HCT116 (cell line): Measurements from ENCODE around the gene NPLOC4. TPM values are rescaled to one million over a fixed set of nuclear protein-coding genes. Genes with fewer than 3 reads are reported as not detected.

Experiments
- ATAC-seq: fragments of 200-7000 bp; cut with Tn5 transposase; 2 replicates; pipeline ENCODE4 v1.9.1; 2020; ENCODE audit warnings: mild to moderate bottlenecking, moderate library complexity
- BruUV-seq: library from RNA; stranded (reverse); fragments of 400-500 nt; replicated peaks from 2 replicates; lab custom pipeline; 2021; lab: Mats Ljungman, UMichigan
- CTCF ChIA-PET: fragments of 300-600 bp; sonication (Branson Sonifier 250); formaldehyde crosslinking; loops from one replicate; lab custom pipeline; 2021; ENCODE audit warnings: antibody characterized with exemption; lab: Charles Lee
- POLR2A ChIA-PET: fragments of 300-600, 350-600 bp; sonication (Branson Sonifier 250); formaldehyde crosslinking; loops from one replicate; lab custom pipeline; 2021; ENCODE audit warnings: antibody characterized with exemption; lab: Charles Lee
- RAD21 ChIA-PET, 2 experiments: fragments of 300-600 bp; sonication (Branson Sonifier 250); formaldehyde crosslinking; loops; one replicate each; lab custom pipeline; 2023; ENCODE audit warnings: low total read pairs in 2 of 2; ENCODE audit not compliant: uncharacterized antibody in 2 of 2, unreplicated experiment in 2 of 2, low non-redundant PET in 1 of 2; lab: Charles Lee
- DNase-seq: peaks from one replicate; pipeline ENCODE4 v3.0.0-alpha.2; 2010; ENCODE audit warnings: low read depth, low spot score
- H2AFZ ChIP-seq: fragments of 200-600 bp; shearing (Covaris generic), sonication (generic); 2 replicates; pipeline ENCODE4 v1.6.1; 2017; ENCODE audit warnings: low read depth, mixed run types, mixed read lengths, antibody characterized with exemption, low read length; ENCODE audit not compliant: poor library complexity, severe bottlenecking
- H3K27ac ChIP-seq: 2 replicates; pipeline ENCODE4 v1.5.1; 2012; ENCODE audit warnings: low read depth, low read length
- H3K27me3 ChIP-seq: fragments of 200-600 bp; sonication (generic); 2 replicates; pipeline ENCODE4 v1.6.1; 2016; ENCODE audit warnings: mixed run types, low read length, mixed read lengths; ENCODE audit not compliant: insufficient read depth
- H3K36me3 ChIP-seq, 2 experiments: fragments of 200-500 bp in 1 of 2; fragments of 200-600 bp in 1 of 2; sonication (Bioruptor generic) in 1 of 2; sonication (generic) in 1 of 2; 2 replicates each; pipeline versions ENCODE4 v1.5.1 to v1.6.1; 2014 to 2016; ENCODE audit warnings: low read length in 2 of 2, inconsistent platforms in 1 of 2, mixed read lengths in 1 of 2, mixed run types in 1 of 2; ENCODE audit not compliant: insufficient read depth in 2 of 2, control insufficient read depth in 1 of 2
- H3K4me1 ChIP-seq, 2 experiments: fragments of 200-600 bp in 1 of 2; sonication (generic) in 1 of 2; 2 replicates each; pipeline versions ENCODE4 v1.5.1 to v1.6.1; 2012 to 2017; ENCODE audit warnings: low read length in 2 of 2, inconsistent platforms in 1 of 2, mild to moderate bottlenecking in 1 of 2, mixed read lengths in 1 of 2, mixed run types in 1 of 2, moderate library complexity in 1 of 2; ENCODE audit not compliant: insufficient read depth in 2 of 2, control insufficient read depth in 1 of 2
- H3K4me2 ChIP-seq: fragments of 200-600 bp; sonication (generic); 2 replicates; pipeline ENCODE4 v1.6.1; 2017; ENCODE audit warnings: mixed run types, low read length, mixed read lengths
- H3K4me3 ChIP-seq, 2 experiments: fragments of 200-600 bp in 1 of 2; sonication (generic) in 1 of 2; replicated peaks in 1 of 2; 2 replicates each; pipeline ENCODE4 v1.5.1; 2011 to 2016; ENCODE audit warnings: low read length in 2 of 2, control low read depth in 1 of 2, low read depth in 1 of 2, mild to moderate bottlenecking in 1 of 2, mixed read lengths in 1 of 2, mixed run types in 1 of 2
- H3K79me2 ChIP-seq: fragments of 200-600 bp; sonication (generic); 2 replicates; pipeline ENCODE4 v1.6.1; 2017; ENCODE audit warnings: mild to moderate bottlenecking, mixed run types, low read length, moderate library complexity, mixed read lengths; ENCODE audit not compliant: insufficient read depth
- H3K9ac ChIP-seq: fragments of 200-600 bp; sonication (generic); 2 replicates; pipeline ENCODE4 v1.6.1; 2016; ENCODE audit warnings: low read length, mixed read lengths
- H3K9me2 ChIP-seq: fragments of 200-600 bp; sonication (generic), shearing (Covaris generic); 2 replicates; pipeline ENCODE4 v1.6.1; 2017; ENCODE audit warnings: mixed run types, mild to moderate bottlenecking, moderate library complexity; ENCODE audit not compliant: insufficient read depth
- H3K9me3 ChIP-seq, 2 experiments: fragments of 200-500 bp in 1 of 2; fragments of 200-600 bp in 1 of 2; sonication (Bioruptor generic) in 1 of 2; sonication (generic) in 1 of 2; 2 replicates each; pipeline ENCODE4 v1.6.1; 2014 to 2017; ENCODE audit warnings: low read length in 2 of 2, mixed read lengths in 2 of 2, inconsistent platforms in 1 of 2, low read depth in 1 of 2, mild to moderate bottlenecking in 1 of 2, mixed run types in 1 of 2, moderate library complexity in 1 of 2; ENCODE audit not compliant: control insufficient read depth in 1 of 2, insufficient read depth in 1 of 2
- H4K20me1 ChIP-seq: fragments of 200-600 bp; sonication (generic), shearing (Covaris generic); 2 replicates; pipeline ENCODE4 v1.6.1; 2017; ENCODE audit warnings: mixed run types, mild to moderate bottlenecking, moderate library complexity; ENCODE audit not compliant: insufficient read depth
- ATF3 ChIP-seq: IDR thresholded peaks from 2 replicates; pipeline ENCODE4 v1.6.1; 2012
- EGR1 ChIP-seq: IDR thresholded peaks from 2 replicates; pipeline ENCODE4 v1.6.1; 2012; ENCODE audit warnings: low read depth
- ELF1 ChIP-seq: IDR thresholded peaks from 2 replicates; pipeline ENCODE4 v1.6.1; 2012; ENCODE audit warnings: low read depth, borderline replicate concordance
- FOSL1 ChIP-seq: IDR thresholded peaks from 2 replicates; pipeline ENCODE4 v1.6.1; 2012; ENCODE audit warnings: low read depth
- JUND ChIP-seq: IDR thresholded peaks from 2 replicates; pipeline ENCODE4 v1.6.1; 2012
- MAX ChIP-seq: IDR thresholded peaks from 2 replicates; pipeline ENCODE4 v1.6.1; 2012
- RAD21 ChIP-seq: IDR thresholded peaks from 2 replicates; pipeline ENCODE4 v1.6.1; 2012; ENCODE audit warnings: low read depth, mild to moderate bottlenecking
- SRF ChIP-seq: IDR thresholded peaks from 2 replicates; pipeline ENCODE4 v1.6.1; 2012; ENCODE audit warnings: low read depth
- ZBTB33 ChIP-seq: IDR thresholded peaks from 2 replicates; pipeline ENCODE4 v1.6.1; 2011; ENCODE audit warnings: mild to moderate bottlenecking, low read length, moderate library complexity; ENCODE audit not compliant: insufficient replicate concordance; ENCODE audit errors: extremely low read depth
- ZFX ChIP-seq: fragments of 450-650 bp; IDR thresholded peaks from 2 replicates; pipeline ENCODE4 v1.6.1; 2017
- intact Hi-C: fragments of 100-400 bp; cut with micrococcal nuclease; formaldehyde crosslinking; loops from 2 replicates; pipeline ENCODE4 v1.10.0; 2022
- total RNA-seq: library from RNA; stranded (reverse); gene quantifications from one replicate; pipeline ENCODE4 v1.2.1, GENCODE V29; 2021; ENCODE audit not compliant: unreplicated experiment
- TF ChIP-seq, protein P1 (sequence below), 3 experiments: fragments of 200-600 bp in 1 of 3; sonication (generic) in 1 of 3; IDR thresholded peaks in 2 of 3; conservative IDR thresholded peaks in 1 of 3; 2 replicates each; pipeline ENCODE4 v1.5.1; 2012 to 2017; ENCODE audit warnings: low read depth in 2 of 3, low read length in 2 of 3, antibody characterized with exemption in 1 of 3, borderline replicate concordance in 1 of 3, control low read depth in 1 of 3, mild to moderate bottlenecking in 1 of 3, mixed read lengths in 1 of 3, mixed run types in 1 of 3, moderate library complexity in 1 of 3; ENCODE audit not compliant: insufficient read depth in 1 of 3

The NPLOC4 gene
- total RNA-seq, 1 experiment from 2014 or later: 137 TPM

- ATAC-seq: no peak
- TF ChIP-seq EGR1 (no peak), JUND (no peak), ZFX (no peak), RAD21 (no peak), ZBTB33 (no peak), SRF (no peak), FOSL1 (no peak), MAX (no peak), ELF1 (no peak), ATF3 (no peak)
- TF ChIP-seq, protein P1, sequence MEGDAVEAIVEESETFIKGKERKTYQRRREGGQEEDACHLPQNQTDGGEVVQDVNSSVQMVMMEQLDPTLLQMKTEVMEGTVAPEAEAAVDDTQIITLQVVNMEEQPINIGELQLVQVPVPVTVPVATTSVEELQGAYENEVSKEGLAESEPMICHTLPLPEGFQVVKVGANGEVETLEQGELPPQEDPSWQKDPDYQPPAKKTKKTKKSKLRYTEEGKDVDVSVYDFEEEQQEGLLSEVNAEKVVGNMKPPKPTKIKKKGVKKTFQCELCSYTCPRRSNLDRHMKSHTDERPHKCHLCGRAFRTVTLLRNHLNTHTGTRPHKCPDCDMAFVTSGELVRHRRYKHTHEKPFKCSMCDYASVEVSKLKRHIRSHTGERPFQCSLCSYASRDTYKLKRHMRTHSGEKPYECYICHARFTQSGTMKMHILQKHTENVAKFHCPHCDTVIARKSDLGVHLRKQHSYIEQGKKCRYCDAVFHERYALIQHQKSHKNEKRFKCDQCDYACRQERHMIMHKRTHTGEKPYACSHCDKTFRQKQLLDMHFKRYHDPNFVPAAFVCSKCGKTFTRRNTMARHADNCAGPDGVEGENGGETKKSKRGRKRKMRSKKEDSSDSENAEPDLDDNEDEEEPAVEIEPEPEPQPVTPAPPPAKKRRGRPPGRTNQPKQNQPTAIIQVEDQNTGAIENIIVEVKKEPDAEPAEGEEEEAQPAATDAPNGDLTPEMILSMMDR (IDR thresholded peaks at IDR 0.05 in 2 of 3, conservative IDR thresholded peaks at IDR 0.05 in 1 of 3; ENCODE audit: borderline replicate concordance in 1 of 3, insufficient read depth in 1 of 3, low read depth in 2 of 3, low read length in 2 of 3): no peak
- Histone ChIP-seq H3K79me2 (peaks cover 36% of the 10 kb centered on the region), H3K4me3 (no peak overlapping the region), H2AFZ (no peak overlapping the region), H3K36me3 (peaks cover 55 to 73% of the 10 kb centered on the region in 2 experiments), H3K9me2 (no peaks in the 10 kb centered on the region), H3K27ac (no peak overlapping the region; the same call in 1 of the 2 replicates), H3K9ac (no peak overlapping the region), H4K20me1 (peaks cover 7% of the 10 kb centered on the region; the same call in 1 of the 2 replicates), H3K9me3 (no peaks in the 10 kb centered on the region), H3K4me1 (peaks cover 18 to 24% of the 10 kb centered on the region in 2 experiments), H3K4me2 (no peak overlapping the region), H3K27me3 (no peaks in the 10 kb centered on the region)
- ChIA-PET CTCF (no interaction called here), RAD21 (no interaction called here), POLR2A (no interaction called here)
- BruUV-seq: no TSS peak
- no peak for DNase-seq
- intact Hi-C loops: no loop called here
Measured at GRCh38 chr17:81570964-81571363, 65.9 kb downstream of the NPLOC4 start.
